Central memory CD8-positive, alpha-beta T cell (primary cell): ENCODE data around the gene TOR3A.
A peak's percentile ranks its signal among the peaks of the same experiment; 100 is the strongest.

ENCODE experiments used
- ATAC-seq: fragments of 150-1000 bp; cut with Tn5 transposase; replicated peaks from 2 replicates; pipeline ENCODE4 v1.10.0; 2022; ENCODE audit warnings: mild to moderate bottlenecking, moderate FRiP score, moderate number of reproducible peaks; ENCODE audit not compliant: poor library complexity, severe bottlenecking; ENCODE audit errors: extremely low read depth
- DNase-seq, 2 donors: peaks; one replicate each; pipeline ENCODE4 v3.0.0; 2021; ENCODE audit warnings: low spot score in 2 of 2
- H3K27ac Mint-ChIP-seq: one replicate; pipeline ENCODE4 v1.8.0; 2022; ENCODE audit warnings: low read depth, mild to moderate bottlenecking, moderate library complexity, mixed read lengths
- H3K27me3 Mint-ChIP-seq: one replicate; pipeline ENCODE4 v1.8.0; 2022; ENCODE audit warnings: mixed read lengths
- H3K36me3 Mint-ChIP-seq: one replicate; pipeline ENCODE4 v1.8.0; 2022; ENCODE audit warnings: mild to moderate bottlenecking, moderate library complexity, mixed read lengths; ENCODE audit not compliant: insufficient read depth
- H3K4me1 Mint-ChIP-seq: one replicate; pipeline ENCODE4 v1.8.0; 2022; ENCODE audit warnings: mixed read lengths
- H3K4me3 Mint-ChIP-seq: one replicate; pipeline ENCODE4 v1.8.0; 2022; ENCODE audit warnings: mild to moderate bottlenecking, moderate library complexity, mixed read lengths
- H3K9me3 Mint-ChIP-seq: one replicate; pipeline ENCODE4 v1.8.0; 2022; ENCODE audit warnings: mixed read lengths

Gene TOR3A

DNA sequence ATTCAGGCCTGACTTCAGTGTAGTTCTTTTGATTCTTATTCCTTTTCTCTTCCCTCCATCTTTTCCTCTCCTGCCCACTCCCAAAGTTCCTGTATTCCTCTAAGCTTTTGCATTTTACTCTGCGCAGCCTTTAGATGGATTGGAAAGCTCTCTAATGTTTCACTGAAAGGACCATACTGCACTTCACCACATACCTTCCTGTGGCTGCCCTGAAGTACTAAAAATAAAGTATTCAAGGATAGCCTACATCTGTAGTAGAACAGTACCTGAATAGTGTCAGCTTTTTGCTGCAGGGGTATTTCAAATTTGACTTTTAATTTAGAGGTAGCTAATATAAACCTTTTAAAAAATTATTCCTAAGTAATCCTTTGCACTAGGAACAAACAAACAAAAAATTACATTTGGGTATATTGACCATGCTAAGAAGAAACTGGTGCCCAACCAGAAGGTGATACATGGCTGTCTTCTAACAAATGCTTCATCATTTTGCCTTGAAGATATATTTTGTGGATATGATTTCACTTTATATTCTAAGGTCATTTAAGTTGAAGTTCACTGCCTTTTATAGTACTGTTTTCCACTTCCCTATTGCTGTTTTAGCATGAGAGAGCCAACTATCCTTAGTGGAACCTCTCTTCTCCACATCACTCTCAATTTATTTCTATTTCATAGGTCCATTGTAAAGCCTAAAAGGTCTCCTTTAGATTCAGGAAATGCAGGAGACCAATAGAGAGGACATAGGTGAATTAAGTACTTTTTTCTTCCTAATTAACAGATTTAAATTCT is 33.3 kb upstream of the TOR3A start:
- ATAC-seq (no peak), DNase-seq (no peak)
- no peak overlapping the region for H3K27ac Mint-ChIP-seq
- H3K27me3 Mint-ChIP-seq: no peaks in the 10 kb centered on the region
- no peaks in the 10 kb centered on the region for H3K9me3 Mint-ChIP-seq
- H3K4me1 Mint-ChIP-seq: peaks cover 6% of the 10 kb centered on the region
- H3K4me3 Mint-ChIP-seq: no peak overlapping the region
- no peaks in the 10 kb centered on the region for H3K36me3 Mint-ChIP-seq

GRCh38 chr1:179052776-179053175 is 29.1 kb upstream of the TOR3A start:
- no peak for DNase-seq
- no peaks in the 10 kb centered on the region for H3K4me1 Mint-ChIP-seq

GRCh38 chr1:179053486-179053885 is 28.4 kb upstream of the TOR3A start:
- no peaks in the 10 kb centered on the region for H3K4me1 Mint-ChIP-seq
- H3K36me3 Mint-ChIP-seq: peaks cover 6% of the 10 kb centered on the region
- ATAC-seq (no peak), DNase-seq (no peak)
- no peaks in the 10 kb centered on the region for H3K27me3 Mint-ChIP-seq
- H3K4me3 Mint-ChIP-seq: no peak overlapping the region
- H3K9me3 Mint-ChIP-seq: no peaks in the 10 kb centered on the region
- H3K27ac Mint-ChIP-seq: no peak overlapping the region

More at GRCh38 chr1:179052776-179053175, 29.1 kb upstream of the TOR3A start:
- Mint-ChIP-seq H3K27ac (no peak overlapping the region), H3K9me3 (no peaks in the 10 kb centered on the region), H3K4me3 (no peak overlapping the region), H3K36me3 (peaks cover 6% of the 10 kb centered on the region), H3K27me3 (no peaks in the 10 kb centered on the region)
- no peak for ATAC-seq

DNA sequence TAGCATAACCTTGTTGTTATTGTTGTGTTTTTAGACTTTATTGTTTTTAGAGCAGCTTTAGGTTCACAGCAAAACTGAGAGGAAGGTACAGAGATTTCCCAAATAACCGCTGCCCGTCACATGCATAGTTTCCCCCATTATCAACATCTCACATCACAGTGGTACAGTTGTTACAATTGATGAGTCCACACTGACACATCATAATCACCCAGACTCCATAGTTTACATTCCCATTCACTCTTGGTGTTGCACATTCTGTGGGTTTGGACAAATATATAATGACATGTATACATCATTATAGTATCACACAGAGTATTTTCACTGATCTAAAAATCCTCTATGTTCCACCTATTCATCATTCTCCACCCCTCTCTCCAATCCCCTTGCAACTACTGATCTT is 25.9 kb upstream of the TOR3A start:
- H3K27ac Mint-ChIP-seq: no peak overlapping the region
- H3K9me3 Mint-ChIP-seq: no peaks in the 10 kb centered on the region
- ATAC-seq: no peak
- no peaks in the 10 kb centered on the region for H3K27me3 Mint-ChIP-seq
- H3K4me3 Mint-ChIP-seq: no peak overlapping the region
- peaks cover 10% of the 10 kb centered on the region for H3K36me3 Mint-ChIP-seq
- no peaks in the 10 kb centered on the region for H3K4me1 Mint-ChIP-seq
- DNase-seq: no peak

GRCh38 chr1:179058487-179059483 is 23.1 kb upstream of the TOR3A start:
- no peak for DNase-seq
- Mint-ChIP-seq H3K27ac (no peak overlapping the region), H3K27me3 (no peaks in the 10 kb centered on the region)

DNA sequence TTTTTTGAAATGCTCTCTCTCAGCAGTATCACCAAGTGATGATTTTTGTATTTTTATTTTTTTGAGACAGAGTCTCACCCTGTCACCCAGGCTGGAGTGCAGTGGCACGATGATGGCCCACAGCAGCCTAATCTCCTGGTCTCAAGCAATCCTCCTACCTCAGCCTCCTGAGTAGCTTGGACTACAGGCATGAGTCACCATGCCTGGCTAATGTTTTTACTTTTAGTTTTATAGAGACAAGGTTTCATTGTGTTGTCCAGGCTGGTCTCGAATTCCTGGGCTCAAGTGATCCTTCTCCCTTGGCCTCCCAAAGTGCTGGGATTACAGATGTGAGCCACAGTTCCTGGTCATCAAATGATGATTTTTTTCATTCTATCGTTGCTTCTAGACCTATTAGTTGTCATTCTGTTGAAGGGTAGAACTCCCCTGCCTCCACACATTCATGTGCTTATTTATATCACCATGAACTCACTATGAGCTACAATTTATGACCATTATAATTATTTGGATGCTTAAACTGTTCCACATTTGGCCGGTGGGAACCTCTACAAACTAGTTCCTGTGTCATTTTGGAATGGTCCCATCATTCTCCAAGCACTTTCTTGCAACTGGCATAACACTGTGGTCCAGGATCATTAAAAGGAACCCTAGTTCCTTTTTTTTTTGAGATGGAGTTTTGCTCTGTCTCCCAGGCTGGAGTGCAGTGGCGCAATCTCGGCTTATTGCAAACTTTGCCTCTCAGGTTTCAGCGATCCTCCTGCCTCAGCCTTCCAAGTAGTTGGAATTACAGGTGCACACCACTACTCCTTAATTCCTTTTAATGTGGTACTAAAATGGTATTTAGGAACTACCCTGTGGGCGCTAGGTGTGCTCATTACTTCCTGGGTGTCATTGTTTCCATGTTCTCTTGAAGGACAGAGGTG is 20.2 kb upstream of the TOR3A start:
- H3K27ac Mint-ChIP-seq: no peak overlapping the region
- H3K4me3 Mint-ChIP-seq: no peak overlapping the region
- ATAC-seq: no peak
- DNase-seq: no peak
- no peaks in the 10 kb centered on the region for H3K27me3 Mint-ChIP-seq
- H3K36me3 Mint-ChIP-seq: peaks cover 17% of the 10 kb centered on the region
- H3K9me3 Mint-ChIP-seq: no peaks in the 10 kb centered on the region
- no peaks in the 10 kb centered on the region for H3K4me1 Mint-ChIP-seq

More at GRCh38 chr1:179058487-179059483, 23.1 kb upstream of the TOR3A start:
- peaks cover 13% of the 10 kb centered on the region for H3K36me3 Mint-ChIP-seq
- H3K4me3 Mint-ChIP-seq: no peak overlapping the region
- H3K4me1 Mint-ChIP-seq: no peaks in the 10 kb centered on the region
- ATAC-seq: no peak
- H3K9me3 Mint-ChIP-seq: no peaks in the 10 kb centered on the region

DNA sequence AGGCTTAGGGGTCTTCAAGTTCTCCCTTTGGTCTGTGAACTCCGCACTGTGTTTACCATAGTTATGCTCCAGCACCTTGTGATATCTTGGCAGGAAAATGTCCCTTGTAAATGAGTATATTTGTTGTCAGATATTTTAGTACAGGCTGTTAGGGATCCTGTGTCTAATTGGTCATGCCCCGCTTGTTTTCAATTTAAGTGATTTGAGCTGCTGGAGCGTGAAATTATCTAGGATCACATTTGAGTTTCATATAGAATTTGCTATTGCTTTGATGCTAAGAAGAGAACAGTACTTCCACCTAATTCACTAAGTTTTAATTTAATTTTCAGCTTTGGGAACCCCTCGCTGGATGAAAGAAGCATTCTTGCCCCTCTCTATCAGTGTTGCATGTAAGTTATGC is 15.4 kb upstream of the TOR3A start:
- Mint-ChIP-seq H3K36me3 (peaks cover 21% of the 10 kb centered on the region), H3K27me3 (no peaks in the 10 kb centered on the region), H3K4me1 (no peaks in the 10 kb centered on the region), H3K9me3 (no peaks in the 10 kb centered on the region), H3K4me3 (no peak overlapping the region), H3K27ac (no peak overlapping the region)
- no peak for ATAC-seq
- DNase-seq: no peak

DNA sequence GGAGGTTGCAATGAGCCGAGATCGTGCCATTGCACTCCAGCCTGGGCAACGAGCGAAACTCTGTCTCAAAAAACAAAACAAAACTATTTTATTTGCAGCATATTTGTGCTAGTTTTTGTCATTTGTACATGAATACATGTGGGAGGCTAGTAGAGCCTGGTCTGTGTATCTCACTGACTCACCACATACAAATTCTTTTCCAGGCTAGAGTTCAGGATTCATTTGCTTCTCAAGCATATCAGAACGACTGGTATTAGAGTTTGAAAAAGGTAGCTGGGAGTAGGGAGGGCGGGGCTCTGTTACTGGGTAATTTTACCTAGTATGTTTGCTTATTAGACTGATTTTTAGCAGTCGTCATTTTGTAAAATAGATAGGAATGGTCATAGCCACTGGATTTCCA is 4.5 kb upstream of the TOR3A start:
- Mint-ChIP-seq H3K27me3 (no peaks in the 10 kb centered on the region), H3K27ac (no peak overlapping the region), H3K9me3 (no peaks in the 10 kb centered on the region), H3K4me3 (no peak overlapping the region), H3K36me3 (peaks cover 11% of the 10 kb centered on the region), H3K4me1 (peaks cover 13% of the 10 kb centered on the region)
- ATAC-seq: no peak
- no peak for DNase-seq

GRCh38 chr1:179079113-179079761 is 2.6 kb upstream of the TOR3A start:
- Mint-ChIP-seq H3K9me3 (no peaks in the 10 kb centered on the region), H3K4me3 (no peak overlapping the region), H3K27me3 (no peaks in the 10 kb centered on the region), H3K27ac (no peak overlapping the region), H3K4me1 (peaks cover 25% of the 10 kb centered on the region), H3K36me3 (peaks cover 11% of the 10 kb centered on the region)
- no peak for ATAC-seq
- DNase-seq: peak; percentile 18 to 40

DNA sequence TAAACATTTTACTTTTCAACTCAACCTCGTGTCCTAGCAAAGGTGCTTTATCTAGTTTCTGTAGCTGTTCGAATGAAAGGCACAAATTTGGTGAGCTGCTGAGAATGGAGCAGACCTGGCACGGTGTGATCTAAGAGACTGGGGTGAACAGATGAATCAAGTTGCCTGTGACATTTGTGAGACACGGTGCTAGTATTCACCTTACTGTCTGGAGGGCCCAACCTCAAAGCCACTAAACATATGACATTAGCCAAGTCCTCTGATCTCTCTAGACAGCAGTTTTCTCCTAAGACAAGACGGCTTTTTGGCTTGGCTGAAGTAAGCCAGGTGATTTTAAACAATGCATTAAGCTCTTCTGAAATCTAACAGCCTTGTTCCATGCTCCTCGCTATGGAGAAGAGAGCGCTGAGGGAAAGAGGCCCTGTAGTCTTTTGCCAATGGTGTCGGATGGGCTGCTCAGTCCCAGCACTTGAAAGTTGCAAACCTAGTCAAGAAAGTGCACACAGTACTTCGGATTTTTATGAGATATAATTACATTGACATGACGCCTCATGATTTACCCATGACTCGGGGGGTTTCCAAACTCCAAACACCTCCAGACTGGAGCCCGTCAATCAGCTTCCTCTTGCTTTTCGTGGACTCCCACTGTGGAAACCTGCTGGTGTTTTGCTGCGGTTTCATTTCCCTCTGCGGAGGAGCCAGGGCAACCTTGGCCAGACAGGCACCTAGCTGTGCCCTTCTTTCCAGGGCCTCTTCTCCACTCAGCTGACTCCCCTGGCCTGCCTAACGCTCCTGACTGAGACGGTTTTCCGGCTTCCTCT is 794 bp upstream of the TOR3A start:
- H3K9me3 Mint-ChIP-seq: no peaks in the 10 kb centered on the region
- peaks cover 11% of the 10 kb centered on the region for H3K36me3 Mint-ChIP-seq
- H3K4me3 Mint-ChIP-seq: peak overlapping the region; percentile 95
- H3K27ac Mint-ChIP-seq: peak overlapping the region; percentile 96
- no peaks in the 10 kb centered on the region for H3K27me3 Mint-ChIP-seq
- H3K4me1 Mint-ChIP-seq: peaks cover 25% of the 10 kb centered on the region
- DNase-seq: peak; percentile 17 to 37
- ATAC-seq: peak; percentile 34

- Mint-ChIP-seq H3K36me3 (peaks cover 17% of the 10 kb centered on the region), H3K27ac (peak overlapping the region; percentile 96), H3K4me3 (peak overlapping the region; percentile 95), H3K27me3 (no peaks in the 10 kb centered on the region), H3K4me1 (peaks cover 25% of the 10 kb centered on the region), H3K9me3 (no peaks in the 10 kb centered on the region)
- DNase-seq (peak in 1 of 2 donors; percentile 16), ATAC-seq (peak; percentile 20)
These were observed 596 bp downstream of the TOR3A start for GRCh38 chr1:179082333-179082998.
